Transverse colon (tissue), 4 donors: ENCODE data around the gene ARVCF.

ENCODE experiments used
- POLR2A ChIP-seq: fragments of 450-650 bp; IDR thresholded peaks from one replicate; pipeline ENCODE4 v1.6.1; 2016; ENCODE audit warnings: antibody characterized with exemption, mild to moderate bottlenecking, moderate library complexity
- POLR2AphosphoS5 ChIP-seq, 3 donors: sonication (generic); formaldehyde crosslinking; IDR thresholded peaks; one replicate each; pipeline ENCODE4 v1.6.1; 2016; ENCODE audit warnings: antibody characterized with exemption in 3 of 3
- TF ChIP-seq, protein P1 (sequence below), 5 experiments: fragments of 200-600 bp in 3 of 5; fragments of 450-650 bp in 2 of 5; sonication (generic) in 3 of 5; IDR thresholded peaks; 1 replicate in 2 of 5; 2 replicates in 3 of 5; pipeline ENCODE4 v1.5.1; 2016 to 2017; ENCODE audit warnings: antibody characterized with exemption in 5 of 5, inconsistent platforms in 3 of 5, mild to moderate bottlenecking in 2 of 5, moderate library complexity in 1 of 5

DNA sequence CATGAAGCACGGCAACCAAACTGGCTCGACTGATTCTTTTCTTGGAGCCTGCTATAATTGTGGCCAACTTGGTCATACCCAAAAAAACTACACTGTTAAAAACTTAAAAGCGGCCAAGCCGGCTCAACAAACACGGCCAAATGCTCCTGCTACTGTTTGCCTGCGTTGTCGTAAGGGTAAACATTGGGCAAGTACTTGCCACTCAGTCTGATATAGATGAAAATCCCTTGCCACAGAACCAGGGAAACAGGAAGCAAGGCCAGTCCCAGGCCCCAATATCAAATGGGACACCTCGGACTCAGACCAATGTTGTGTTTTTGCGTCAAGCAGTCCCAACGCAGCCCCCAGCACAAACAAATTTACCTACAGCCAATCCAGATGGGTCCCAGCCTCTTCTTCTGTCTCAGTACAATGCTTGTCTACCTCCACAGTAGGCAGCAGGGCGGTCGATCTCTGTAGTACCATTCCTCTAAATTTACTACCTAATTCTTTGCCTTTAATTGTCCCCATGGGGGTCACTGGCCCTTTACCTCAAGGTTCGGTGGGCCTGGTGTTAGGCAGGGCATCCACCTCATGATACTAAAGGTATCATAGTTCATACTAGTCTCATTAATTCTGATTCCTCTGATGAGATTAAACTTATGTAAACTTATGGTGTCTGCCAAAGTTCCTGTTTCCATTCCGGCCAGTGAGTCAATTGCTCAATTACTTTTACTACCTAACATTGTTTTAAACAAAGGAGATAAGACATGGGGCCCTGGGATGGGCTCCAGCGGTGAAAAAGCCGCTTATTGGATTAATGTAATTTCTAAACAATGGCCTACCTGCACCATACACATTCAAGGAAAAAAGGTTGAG is 78.8 kb downstream of the ARVCF start:
- TF ChIP-seq POLR2AphosphoS5 (IDR thresholded peaks at IDR 0.05): no peak
- TF ChIP-seq, protein P1, sequence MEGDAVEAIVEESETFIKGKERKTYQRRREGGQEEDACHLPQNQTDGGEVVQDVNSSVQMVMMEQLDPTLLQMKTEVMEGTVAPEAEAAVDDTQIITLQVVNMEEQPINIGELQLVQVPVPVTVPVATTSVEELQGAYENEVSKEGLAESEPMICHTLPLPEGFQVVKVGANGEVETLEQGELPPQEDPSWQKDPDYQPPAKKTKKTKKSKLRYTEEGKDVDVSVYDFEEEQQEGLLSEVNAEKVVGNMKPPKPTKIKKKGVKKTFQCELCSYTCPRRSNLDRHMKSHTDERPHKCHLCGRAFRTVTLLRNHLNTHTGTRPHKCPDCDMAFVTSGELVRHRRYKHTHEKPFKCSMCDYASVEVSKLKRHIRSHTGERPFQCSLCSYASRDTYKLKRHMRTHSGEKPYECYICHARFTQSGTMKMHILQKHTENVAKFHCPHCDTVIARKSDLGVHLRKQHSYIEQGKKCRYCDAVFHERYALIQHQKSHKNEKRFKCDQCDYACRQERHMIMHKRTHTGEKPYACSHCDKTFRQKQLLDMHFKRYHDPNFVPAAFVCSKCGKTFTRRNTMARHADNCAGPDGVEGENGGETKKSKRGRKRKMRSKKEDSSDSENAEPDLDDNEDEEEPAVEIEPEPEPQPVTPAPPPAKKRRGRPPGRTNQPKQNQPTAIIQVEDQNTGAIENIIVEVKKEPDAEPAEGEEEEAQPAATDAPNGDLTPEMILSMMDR (IDR thresholded peaks at IDR 0.05): no peak
- TF ChIP-seq POLR2A: no peak
